ENCODE measurements around the gene DPCD. TPM values are rescaled to one million over a fixed set of nuclear protein-coding genes. Genes with fewer than 3 reads are reported as not detected.
A peak's percentile ranks its signal among the peaks of the same experiment; 100 is the strongest.

Gene DPCD
- polyA plus RNA-seq, 12 donors = 10.8 to 20.4 (median 14.7) TPM; not detected in 2

GRCh38 chr10:101565936-101566332 lies 22.2 kb upstream of the DPCD start:
- no peak for DNase-seq

DNA sequence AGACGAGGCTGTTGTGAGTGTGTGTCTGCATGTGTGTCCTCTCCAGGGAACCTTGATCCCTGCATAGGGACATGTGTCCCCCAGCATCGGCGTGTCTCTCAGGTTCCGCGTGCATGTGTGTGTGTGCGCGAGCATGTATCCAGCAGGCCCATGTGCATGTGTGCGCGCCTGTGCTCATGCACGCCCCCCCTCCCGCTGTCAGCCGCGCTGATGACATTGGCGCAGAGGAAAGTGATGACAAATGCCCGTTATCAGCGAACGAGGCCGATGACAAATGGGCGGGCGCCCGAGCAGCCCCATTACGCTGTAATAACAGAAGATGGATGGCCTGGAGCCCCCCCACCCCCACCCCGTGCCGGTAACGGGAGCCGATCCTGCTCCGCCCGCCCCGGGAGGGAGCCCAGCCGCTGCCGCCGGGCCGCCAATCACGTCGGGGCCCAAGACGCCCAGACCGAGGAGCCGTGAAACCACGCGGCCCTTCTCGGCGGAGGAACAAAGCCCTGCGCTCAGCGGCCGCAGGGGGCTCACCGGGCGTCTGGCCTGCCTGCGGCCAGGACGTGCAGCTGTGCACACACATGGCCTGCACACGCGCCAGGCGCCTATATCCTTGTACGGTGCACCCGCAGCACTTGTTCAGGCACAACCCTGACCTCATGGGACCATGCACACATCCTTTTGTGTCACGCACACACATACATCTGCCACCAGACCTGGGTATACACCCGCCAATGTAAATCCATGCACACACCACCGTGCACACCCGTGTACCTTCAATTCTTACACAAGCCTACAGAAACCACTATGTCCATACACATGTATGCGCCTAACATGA lies 21.6 kb upstream of the DPCD start:
- no peak for DNase-seq

DNA sequence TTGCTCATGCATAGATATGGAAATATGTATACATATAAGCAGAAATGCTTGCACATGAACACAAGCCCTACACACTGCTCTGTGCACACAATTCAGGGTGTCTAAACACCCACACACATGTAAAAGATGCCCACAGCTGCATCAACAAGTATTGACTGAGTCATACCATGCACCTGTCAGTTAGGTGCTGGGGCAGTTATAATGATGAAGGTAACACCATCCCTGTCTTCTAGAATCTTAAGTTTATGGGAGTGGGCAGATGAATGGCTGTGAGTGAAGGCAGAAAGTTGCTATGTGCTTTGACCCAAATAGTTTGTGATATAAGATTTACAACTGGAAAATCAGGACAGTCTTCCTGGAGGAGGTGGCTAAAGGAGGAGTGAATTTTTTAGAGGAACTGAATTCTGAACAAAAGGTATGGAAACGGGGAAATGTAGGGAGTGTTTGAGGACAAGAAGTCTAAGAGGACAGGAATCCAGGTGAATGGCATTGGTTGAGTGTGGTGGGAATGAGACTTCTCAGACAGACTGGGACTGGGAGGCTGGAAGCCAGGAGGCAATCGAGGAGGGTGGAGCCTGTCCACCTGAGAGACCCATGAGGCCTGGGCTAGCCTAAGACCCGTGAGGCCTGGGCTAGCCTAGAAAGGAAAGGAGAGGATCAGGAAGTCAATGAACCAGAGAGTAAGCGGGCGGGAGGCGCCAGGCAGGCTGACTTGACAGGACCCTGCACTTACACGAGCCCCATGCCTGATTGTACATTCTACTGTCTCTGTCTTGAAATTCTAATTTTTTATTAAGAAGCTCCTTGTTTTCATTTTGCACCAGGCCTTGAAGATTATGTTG lies 20.7 kb upstream of the DPCD start:
- DNase-seq = no peak

DNA sequence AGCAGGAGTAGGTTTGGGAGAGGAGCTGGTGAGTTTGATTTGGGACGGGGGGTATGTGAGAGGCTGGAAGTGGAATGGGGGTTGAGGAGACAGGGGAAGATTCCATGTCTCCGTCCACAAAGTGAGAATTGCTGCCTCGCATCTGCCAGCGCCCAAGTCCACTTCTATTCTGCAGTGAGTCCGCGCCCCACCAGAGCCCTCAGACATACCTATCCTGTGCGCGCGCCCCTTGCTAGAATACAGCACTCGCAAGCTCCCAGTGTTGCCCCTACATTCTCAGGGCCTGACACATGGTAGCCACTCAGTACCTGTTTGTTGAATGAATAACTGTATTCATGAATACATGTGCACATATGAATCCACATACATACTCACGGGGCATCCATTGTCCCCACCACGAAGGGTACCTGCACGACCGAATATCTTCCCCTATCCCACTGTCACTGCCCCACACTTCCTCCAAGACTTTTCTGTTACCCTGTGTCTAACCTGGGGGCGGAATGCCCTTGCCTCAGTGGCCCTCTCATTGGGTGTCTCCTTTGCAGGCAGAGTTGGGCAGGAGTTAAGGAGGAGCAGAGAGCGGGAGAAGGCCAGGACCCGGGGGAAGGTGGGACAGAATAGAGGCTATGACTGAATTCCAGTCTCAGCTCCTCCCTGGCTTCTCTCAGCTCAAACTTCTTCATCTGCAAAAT lies 19.9 kb upstream of the DPCD start:
- no peak for DNase-seq

DNA sequence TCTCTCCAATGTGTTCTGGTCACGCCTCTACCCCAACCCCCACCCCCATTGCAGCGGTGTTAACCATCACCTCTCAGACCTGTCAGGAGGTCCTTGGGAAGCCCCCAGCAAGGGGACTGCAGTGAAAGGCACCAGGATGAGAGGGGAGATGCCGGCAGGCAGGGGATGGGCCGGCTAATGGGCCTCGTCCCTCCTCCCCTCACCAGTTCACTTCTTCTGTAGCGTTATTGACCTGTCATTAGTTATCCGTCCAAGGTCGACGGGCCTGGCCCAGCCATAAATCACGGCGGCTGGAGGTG lies 18.8 kb upstream of the DPCD start:
- no peak for DNase-seq

DNA sequence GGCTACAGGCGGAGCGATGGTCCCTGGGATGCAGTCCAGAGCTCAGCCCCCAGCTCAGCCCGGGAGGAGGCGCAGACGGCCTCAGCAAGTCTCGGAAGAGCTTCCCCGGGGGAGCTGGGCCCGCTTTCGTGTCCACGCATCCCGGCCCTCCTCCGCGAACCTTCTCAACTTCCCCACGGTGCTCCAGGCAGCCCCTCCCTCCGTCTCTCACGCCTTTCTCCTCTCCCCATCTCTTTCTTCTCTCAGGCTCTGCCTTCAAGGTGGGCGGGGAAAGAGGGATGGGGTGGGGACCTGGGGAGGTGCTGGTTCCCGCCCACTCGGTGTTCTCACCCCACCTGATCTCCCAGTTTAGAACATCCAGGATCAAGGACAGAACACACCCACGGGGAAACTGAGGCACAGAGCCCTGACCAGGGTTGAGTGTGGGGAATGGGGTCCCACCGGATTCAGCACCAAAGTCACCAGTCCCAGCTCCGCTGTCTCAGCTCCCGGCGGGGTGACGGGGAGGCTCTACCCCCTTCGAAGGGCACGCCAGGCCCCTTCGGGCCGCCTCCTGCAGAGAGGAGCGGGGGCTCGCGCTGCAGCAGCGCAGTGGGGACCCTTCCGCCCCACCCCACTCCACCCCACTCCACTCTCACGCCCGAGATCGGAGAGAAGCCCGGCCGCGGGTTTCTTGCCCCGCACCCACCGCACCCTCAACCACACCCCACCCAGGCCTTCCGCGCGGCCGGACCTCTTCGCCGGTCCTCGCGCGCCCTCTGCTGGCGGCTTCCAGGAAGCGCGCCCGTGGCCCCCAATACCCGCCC lies 18.3 kb upstream of the DPCD start:
- peak; percentile 79 for DNase-seq

- no peak for DNase-seq
Measured at GRCh38 chr10:101570428-101571270, 17.5 kb upstream of the DPCD start.

GRCh38 chr10:101571271-101571925 lies 16.7 kb upstream of the DPCD start:
- no peak for DNase-seq

DNA sequence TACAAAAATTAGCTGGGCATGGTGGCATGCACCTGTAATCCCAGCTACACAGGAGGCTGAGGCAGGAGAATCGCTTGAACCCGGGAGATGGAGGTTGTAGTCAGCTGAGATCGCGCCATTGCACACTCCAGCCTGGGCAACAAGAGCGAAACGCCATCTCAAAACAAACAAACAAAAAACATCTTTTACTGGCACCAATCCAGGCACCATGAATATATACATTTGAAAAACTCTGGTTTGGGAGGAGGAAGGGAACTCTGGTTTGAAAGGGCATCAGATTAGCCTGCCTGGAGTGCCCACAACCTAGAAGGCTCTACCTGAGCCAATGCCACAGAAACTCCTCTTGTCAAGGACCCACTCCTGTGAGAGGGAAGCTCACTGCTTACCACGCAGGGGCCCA lies 16.0 kb upstream of the DPCD start:
- no peak for DNase-seq

GRCh38 chr10:101572785-101573184 lies 15.3 kb upstream of the DPCD start:
- no peak for DNase-seq

GRCh38 chr10:101573885-101574753 lies 14.0 kb upstream of the DPCD start:
- no peak for DNase-seq

GRCh38 chr10:101575091-101575490 lies 13.0 kb upstream of the DPCD start:
- no peak for DNase-seq

DNA sequence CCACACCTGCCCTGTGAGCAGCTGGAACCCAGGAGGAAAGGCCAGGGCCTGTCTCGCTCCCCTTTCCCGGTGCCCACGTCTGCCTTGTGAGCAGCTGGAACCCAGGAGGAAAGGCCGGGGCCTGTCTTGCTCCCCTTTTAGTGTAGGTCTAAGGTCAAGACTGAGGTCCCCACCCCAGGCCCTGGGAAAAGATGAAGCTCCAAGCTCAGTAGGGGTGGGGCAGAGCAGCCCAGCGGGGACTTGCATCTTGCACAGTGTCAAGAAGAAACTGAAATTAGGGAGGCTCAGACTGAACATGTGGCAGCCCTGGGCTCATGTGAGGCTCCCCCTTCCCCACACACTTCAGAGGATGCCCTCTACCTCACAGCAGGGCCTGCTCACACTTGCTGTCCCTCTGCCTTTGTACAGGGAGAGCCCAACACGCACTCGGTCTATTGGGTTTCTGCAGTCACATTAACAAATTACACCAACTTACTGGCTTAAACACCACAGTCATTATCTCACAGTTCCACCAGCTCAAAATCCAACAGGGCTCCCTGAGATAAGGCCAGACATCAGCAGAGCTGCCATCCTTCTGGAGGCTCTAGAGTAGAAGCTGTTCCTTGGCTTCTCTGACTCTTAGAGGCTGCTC lies 12.4 kb upstream of the DPCD start:
- DNase-seq = no peak

- DNase-seq = no peak
Measured at GRCh38 chr10:101576211-101576863, 11.8 kb upstream of the DPCD start.

- DNase-seq = no peak
Measured at GRCh38 chr10:101577121-101577871, 10.8 kb upstream of the DPCD start.

DNA sequence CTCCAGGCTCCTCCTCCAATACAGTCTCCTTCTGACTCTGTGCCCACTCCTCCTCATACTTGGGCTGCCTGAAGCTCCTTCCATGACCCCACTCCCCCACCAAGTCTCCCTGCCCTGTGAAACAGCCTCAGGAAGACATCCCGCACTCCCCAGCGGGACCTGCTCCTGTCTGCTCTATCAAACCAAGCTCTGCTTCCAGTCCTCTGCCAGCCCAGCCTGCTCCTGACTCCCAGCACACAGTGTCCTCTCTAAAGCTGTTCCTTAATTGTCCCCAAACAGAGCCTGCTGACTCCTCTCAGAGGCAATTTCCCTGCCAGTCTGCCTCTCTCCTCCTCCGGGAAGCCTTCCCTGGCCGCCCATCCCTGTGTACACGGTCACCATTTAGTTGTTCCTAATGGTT lies 9.9 kb upstream of the DPCD start:
- no peak for DNase-seq

- DNase-seq = no peak
Measured at GRCh38 chr10:101578803-101579515, 9.2 kb upstream of the DPCD start.

Data from muscle of arm (tissue), 12 donors.